ENCODE data around the gene NAA15. TPM values are rescaled to one million over a fixed set of nuclear protein-coding genes. Genes with fewer than 3 reads are reported as not detected.

The NAA15 gene
- total and polyA plus RNA-seq, 4 donors, result 6.7 to 18.2 (median 11.1) TPM

- no peak for TF ChIP-seq YY1 (IDR thresholded peaks at IDR 0.05)
- no peak for TF ChIP-seq RXRA (IDR thresholded peaks at IDR 0.05)
- TF ChIP-seq FOXA2 (IDR thresholded peaks at IDR 0.05), result no peak
- TF ChIP-seq HNF4G (IDR thresholded peaks at IDR 0.05), result no peak
- no peak for TF ChIP-seq ATF3 (IDR thresholded peaks at IDR 0.05)
These were observed 34.0 kb upstream of the NAA15 start (continued) for GRCh38 chr4:139267301-139267700.

- 91% methylated on average over 1 of the region's 1 CpG for WGBS
- DNase-seq (ENCODE audit: low spot score), result no peak
- Histone ChIP-seq H3K27ac (ENCODE audit: low read depth in 1 of 2, low read length in 2 of 2) (no peak overlapping the region), H3K9ac (ENCODE audit: low read depth in 1 of 2, low read length in 2 of 2) (no peak overlapping the region), H3K4me3 (ENCODE audit: low read depth in 1 of 3, low read length in 3 of 3) (no peak overlapping the region), H3K27me3 (ENCODE audit: control insufficient read depth in 4 of 4, insufficient read depth in 4 of 4, low read length in 3 of 4) (peaks cover 0 to 3% (median 0%) of the 10 kb centered on the region in 4 donors), H3K36me3 (ENCODE audit: control insufficient read depth in 4 of 4, insufficient read depth in 3 of 4, low read depth in 1 of 4, low read length in 3 of 4) (no peaks in the 10 kb centered on the region), H3K4me1 (ENCODE audit: control insufficient read depth in 4 of 4, insufficient read depth in 4 of 4, low read length in 3 of 4) (peaks cover 0 to 1% (median 0%) of the 10 kb centered on the region in 4 donors), H3K9me3 (ENCODE audit: control insufficient read depth in 4 of 4, low read length in 3 of 4) (no peaks in the 10 kb centered on the region)
- TF ChIP-seq ATF3 (IDR thresholded peaks at IDR 0.05) (no peak), EGR1 (IDR thresholded peaks at IDR 0.05; ENCODE audit: low read depth in 2 of 2) (no peak), YY1 (IDR thresholded peaks at IDR 0.05) (no peak), FOXA2 (IDR thresholded peaks at IDR 0.05) (no peak), CTCF (IDR thresholded peaks at IDR 0.05; ENCODE audit: low read depth, low read length, missing input control) (no peak), RXRA (IDR thresholded peaks at IDR 0.05) (no peak), REST (IDR thresholded peaks at IDR 0.05) (no peak), TAF1 (conservative IDR thresholded peaks at IDR 0.05) (no peak), HNF4G (IDR thresholded peaks at IDR 0.05) (no peak), SP1 (IDR thresholded peaks at IDR 0.05) (no peak), RAD21 (IDR thresholded peaks at IDR 0.05) (no peak), JUND (IDR thresholded peaks at IDR 0.05) (no peak), HNF4A (conservative IDR thresholded peaks at IDR 0.05) (no peak), GABPA (IDR thresholded peaks at IDR 0.05 in 1 of 2, conservative IDR thresholded peaks at IDR 0.05 in 1 of 2) (no peak), FOXA1 (IDR thresholded peaks at IDR 0.05) (no peak)
These were observed 27.5 kb upstream of the NAA15 start for GRCh38 chr4:139273835-139274234.

GRCh38 chr4:139274790-139275189 lies 26.5 kb upstream of the NAA15 start:
- Histone ChIP-seq H3K9me3 (ENCODE audit: control insufficient read depth in 4 of 4, low read length in 3 of 4) (no peaks in the 10 kb centered on the region), H3K4me3 (ENCODE audit: low read depth in 1 of 3, low read length in 3 of 3) (no peak overlapping the region), H3K9ac (ENCODE audit: low read depth in 1 of 2, low read length in 2 of 2) (no peak overlapping the region), H3K4me1 (ENCODE audit: control insufficient read depth in 4 of 4, insufficient read depth in 4 of 4, low read length in 3 of 4) (peaks cover 4 to 11% (median 6%) of the 10 kb centered on the region in 4 donors), H3K36me3 (ENCODE audit: control insufficient read depth in 4 of 4, insufficient read depth in 3 of 4, low read depth in 1 of 4, low read length in 3 of 4) (no peaks in the 10 kb centered on the region), H3K27me3 (ENCODE audit: control insufficient read depth in 4 of 4, insufficient read depth in 4 of 4, low read length in 3 of 4) (peaks cover 0 to 5% (median 0%) of the 10 kb centered on the region in 4 donors), H3K27ac (ENCODE audit: low read depth in 1 of 2, low read length in 2 of 2) (no peak overlapping the region)
- WGBS, result 95% methylated on average over 1 of the region's 1 CpG
- no peak for DNase-seq (ENCODE audit: low spot score)
- no peak for TF ChIP-seq GABPA (IDR thresholded peaks at IDR 0.05 in 1 of 2, conservative IDR thresholded peaks at IDR 0.05 in 1 of 2)
